ENCODE data around the gene PDCL2.
"Not testable (repeated sequence)": the region's sequence is repeated elsewhere in the genome, so short reads cannot be mapped to it uniquely, and the experiment has no call there.

Gene PDCL2

GRCh38 chr4:55568905-55569504, 23.0 kb downstream of the PDCL2 start:
- no peak for TF ChIP-seq CTCF (IDR thresholded peaks at IDR 0.05; ENCODE audit: insufficient read depth, missing control alignments)
- FAIRE-seq, result no peak

GRCh38 chr4:55561889-55562288, 30.2 kb downstream of the PDCL2 start:
- no peak for FAIRE-seq
- TF ChIP-seq CTCF (IDR thresholded peaks at IDR 0.05; ENCODE audit: insufficient read depth, missing control alignments), result no peak
- DNase-seq (ENCODE audit: insufficient read length, low spot score), result no peak

More at GRCh38 chr4:55568905-55569504, 23.0 kb downstream of the PDCL2 start:
- DNase-seq (ENCODE audit: insufficient read length, low spot score), result no peak

- DNase-seq (ENCODE audit: insufficient read length, low spot score) (no peak), FAIRE-seq (no peak)
- no peak for TF ChIP-seq CTCF (IDR thresholded peaks at IDR 0.05; ENCODE audit: insufficient read depth, missing control alignments)
These were observed 31.9 kb downstream of the PDCL2 start for GRCh38 chr4:55560096-55560495.

GRCh38 chr4:55554453-55555030, 37.5 kb downstream of the PDCL2 start:
- TF ChIP-seq CTCF (IDR thresholded peaks at IDR 0.05; ENCODE audit: insufficient read depth, missing control alignments), result peak; percentile 44
- no peak for DNase-seq (ENCODE audit: insufficient read length, low spot score)
- FAIRE-seq, result no peak

DNA sequence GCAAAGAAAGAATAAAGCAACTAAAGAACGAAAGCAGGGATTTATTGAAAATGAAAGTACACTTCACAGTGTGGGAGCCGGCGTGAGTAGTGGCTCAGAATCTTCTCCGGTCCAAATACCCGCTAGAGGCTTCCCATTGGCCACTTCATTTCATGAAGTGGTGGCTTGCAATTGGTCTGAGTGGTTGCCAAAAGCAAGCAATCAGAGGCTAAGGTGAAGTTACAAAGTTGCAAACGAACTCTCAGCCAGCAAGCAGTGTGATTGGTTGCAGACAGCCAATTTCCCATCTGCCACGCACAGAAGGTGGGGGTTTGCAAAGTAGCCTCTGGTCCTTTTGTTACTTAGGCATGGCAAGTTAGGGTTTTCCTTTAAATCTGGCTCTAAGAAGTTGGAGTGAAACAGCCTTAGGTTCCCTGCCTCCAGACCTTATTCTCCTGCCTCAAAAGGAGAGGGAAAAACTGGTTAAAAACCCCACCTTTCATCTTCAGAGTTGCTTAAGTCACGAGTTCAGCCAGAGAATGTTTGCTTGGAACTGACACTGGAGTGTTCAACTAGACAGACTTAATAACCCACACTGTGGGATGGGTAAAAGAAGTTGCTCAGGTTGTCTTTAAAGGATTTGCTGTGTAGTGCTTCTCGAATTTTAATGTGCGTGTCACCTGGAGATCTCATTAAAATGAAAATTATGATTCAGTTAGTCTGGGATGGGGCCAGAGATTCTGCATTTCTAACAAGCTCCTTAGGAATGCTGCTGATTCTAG, 38.4 kb downstream of the PDCL2 start:
- DNase-seq (ENCODE audit: insufficient read length, low spot score) (no peak), FAIRE-seq (no peak)
- no peak for TF ChIP-seq CTCF (IDR thresholded peaks at IDR 0.05; ENCODE audit: insufficient read depth, missing control alignments)

GRCh38 chr4:55551964-55552363, 40.1 kb downstream of the PDCL2 start:
- not testable (repeated sequence) for DNase-seq (ENCODE audit: insufficient read length, low spot score); FAIRE-seq

DNA sequence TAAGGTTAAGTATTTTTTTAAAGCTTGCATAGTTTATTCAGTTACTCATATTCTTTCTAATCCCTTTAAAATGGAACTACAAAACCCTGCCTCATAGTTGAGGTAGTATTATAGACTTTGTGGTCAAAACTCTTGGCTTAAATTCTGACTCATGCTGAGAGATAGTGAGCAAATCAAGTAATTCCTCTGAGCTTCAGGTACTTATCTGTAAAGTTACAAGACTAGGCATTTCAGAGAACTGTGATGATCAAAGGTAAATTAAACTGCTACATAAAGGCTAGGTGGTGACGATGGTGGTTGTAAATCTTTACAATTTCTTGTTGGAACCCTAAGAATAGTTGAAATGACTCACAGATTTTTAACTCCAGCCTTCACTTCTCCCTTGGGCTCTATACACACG, 42.2 kb downstream of the PDCL2 start:
- TF ChIP-seq CTCF (IDR thresholded peaks at IDR 0.05; ENCODE audit: insufficient read depth, missing control alignments), result no peak
- DNase-seq (ENCODE audit: insufficient read length, low spot score), result no peak
- FAIRE-seq, result no peak

All from D721Med (cell line).